Activated gamma-delta T cell (primary cell): ENCODE data around the gene SH3D19.
"Not testable (repeated sequence)": the region's sequence is repeated elsewhere in the genome, so short reads cannot be mapped to it uniquely, and the experiment has no call there.

Source experiments
- DNase-seq: peaks from one replicate; lab custom pipeline; 2025; lab: John Stamatoyannopoulos, UW

SH3D19 gene

GRCh38 chr4:151150821-151151580 lies 174.4 kb downstream of the SH3D19 start:
- DNase-seq: no peak

- DNase-seq: no peak
Measured at GRCh38 chr4:151148261-151148660, 177.1 kb downstream of the SH3D19 start.

- no peak for DNase-seq
Measured at GRCh38 chr4:151147000-151147399, 178.4 kb downstream of the SH3D19 start.

- DNase-seq: no peak
Measured at GRCh38 chr4:151144329-151145072, 180.9 kb downstream of the SH3D19 start.

GRCh38 chr4:151143811-151144210 lies 181.6 kb downstream of the SH3D19 start:
- no peak for DNase-seq

GRCh38 chr4:151143162-151143561 lies 182.2 kb downstream of the SH3D19 start:
- DNase-seq: no peak

- no peak for DNase-seq
Measured at GRCh38 chr4:151142758-151143157, 182.6 kb downstream of the SH3D19 start.

- no peak for DNase-seq
Measured at GRCh38 chr4:151139814-151140213, 185.6 kb downstream of the SH3D19 start.

- not testable (repeated sequence) for DNase-seq
Measured at GRCh38 chr4:151136048-151136447, 189.4 kb downstream of the SH3D19 start.

- DNase-seq: no peak
Measured at GRCh38 chr4:151133311-151133710, 192.1 kb downstream of the SH3D19 start.

GRCh38 chr4:151129796-151130195 lies 195.6 kb downstream of the SH3D19 start:
- DNase-seq: no peak

- no peak for DNase-seq
Measured at GRCh38 chr4:151117371-151117962, 207.9 kb downstream of the SH3D19 start.

- DNase-seq: no peak
Measured at GRCh38 chr4:151114986-151115385, 210.4 kb downstream of the SH3D19 start.

GRCh38 chr4:151114338-151114737 lies 211.1 kb downstream of the SH3D19 start:
- no peak for DNase-seq

GRCh38 chr4:151110236-151110635 lies 215.2 kb downstream of the SH3D19 start:
- no peak for DNase-seq

- DNase-seq: no peak
Measured at GRCh38 chr4:151107063-151107462, 218.3 kb downstream of the SH3D19 start.

- no peak for DNase-seq
Measured at GRCh38 chr4:151105454-151106032, 219.9 kb downstream of the SH3D19 start.

- no peak for DNase-seq
Measured at GRCh38 chr4:151104621-151105020, 220.8 kb downstream of the SH3D19 start.

GRCh38 chr4:151103758-151104157 lies 221.6 kb downstream of the SH3D19 start:
- no peak for DNase-seq

- no peak for DNase-seq
Measured at GRCh38 chr4:151100531-151100930, 224.9 kb downstream of the SH3D19 start.

- no peak for DNase-seq
Measured at GRCh38 chr4:151099976-151100417, 225.4 kb downstream of the SH3D19 start.

GRCh38 chr4:151099229-151099975 lies 226.0 kb downstream of the SH3D19 start, which contains the start of gene RPS3A:
Gene RPS3A (plus strand): TSS chr4:151099628. CDS start chr4:151099653, 25 bp downstream.
- DNase-seq: peak; percentile 97
